Ovary (tissue), 9 donors: Measurements from ENCODE around the gene LPO. TPM values are rescaled to one million over a fixed set of nuclear protein-coding genes. Genes with fewer than 3 reads are reported as not detected.

Experiments
- DNase-seq, 5 donors: peaks; one replicate each; pipeline ENCODE4 v3.0.0-alpha.2; 2019 to 2020
- H3K27ac ChIP-seq, 2 donors: fragments of 200-600 bp; one replicate each; pipeline versions ENCODE4 v1.5.1 to v1.8.0; 2019 to 2022
- H3K27me3 ChIP-seq: fragments of 200-600 bp; one replicate; pipeline ENCODE4 v1.8.0; 2022
- H3K36me3 ChIP-seq: fragments of 200-600 bp; sonication (generic); one replicate; pipeline ENCODE4 v1.5.1; 2019
- H3K4me1 ChIP-seq: one replicate; pipeline ENCODE4 v1.8.1; 2013; ENCODE audit warnings: mild to moderate bottlenecking, moderate library complexity; ENCODE audit not compliant: insufficient read depth
- H3K4me3 ChIP-seq: fragments of 200-600 bp; sonication (generic); one replicate; pipeline ENCODE4 v1.5.1; 2017
- H3K9me3 ChIP-seq, 2 donors: fragments of 200-600 bp in 1 of 2; sonication (generic) in 1 of 2; one replicate each; pipeline versions ENCODE4 v1.5.1 to v1.8.1; 2013 to 2019; ENCODE audit warnings: mild to moderate bottlenecking in 1 of 2, moderate library complexity in 1 of 2
- EP300 ChIP-seq: sonication (generic); formaldehyde crosslinking; IDR thresholded peaks from one replicate; pipeline ENCODE4 v1.6.1; 2017; ENCODE audit warnings: antibody characterized with exemption
- POLR2A ChIP-seq: fragments of 450-650 bp; IDR thresholded peaks from one replicate; pipeline ENCODE4 v1.6.1; 2017; ENCODE audit warnings: antibody characterized with exemption, mild to moderate bottlenecking, moderate library complexity
- WGBS, 3 donors: extraction: QIAGEN DNeasy Blood & Tissue Kit in 1 of 3; methylation state at CpG; one replicate each; pipeline versions ENCODE4 v1.1.5 to v1.1.7; 2013 to 2017; 5-methylcytosine and 5-hydroxymethylcytosine counted together
- intact Hi-C, 4 donors: fragments of 100-400 bp; cut with DNase I; formaldehyde crosslinking; loops; one replicate each; pipeline versions ENCODE4 v1.11.0 to v1.15.1; 2022 to 2023
- polyA plus RNA-seq, 2 donors: library from polyadenylated mRNA; stranded (reverse); fragments of 200-250 nt in 1 of 2; fragments of 350-450 nt in 1 of 2; fragmentation: Illumina TruSeq in 1 of 2; extraction: RNeasy Lipid Tissue Mini Kit (QIAGEN cat#74804) in 1 of 2; gene quantifications; one replicate each; pipeline ENCODE4 v1.2.3, GENCODE V29; 2013 to 2014
- total RNA-seq, 7 donors: library from RNA; depleted of rRNA in 2 of 7; stranded (reverse); fragments of >200 nt in 2 of 7; fragmentation: NEBNext Ultra II Directional in 3 of 7; extraction: Animal tissue kit (Norgen Biotek cat#: 25700) in 3 of 7; gene quantifications; one replicate each; pipeline versions ENCODE4 v1.1.0 to v1.2.4, GENCODE V29; 2016 to 2023
- TF ChIP-seq, protein P1 (sequence below), 3 donors: fragments of 450-650 bp in 2 of 3; fragments of 200-600 bp in 1 of 3; IDR thresholded peaks; one replicate each; pipeline versions ENCODE4 v1.5.1 to v1.8.0; 2016 to 2022; ENCODE audit warnings: antibody characterized with exemption in 3 of 3, mild to moderate bottlenecking in 1 of 3
- donor health status: DM: no; HTN: no; CAD: no; lungs with moderate emphysema.
- donor health status: DM: no; HTN: no; CAD: no.
- donor health status: Bipolar disorder and iron deficiency.
- donor health status: DM: yes; HTN: yes; CAD: no.
- donor health status: DM: no; HTN: no; CAD: no.
- donor health status: DM: yes; HTN: yes; CAD: no.

Gene LPO
- total and polyA plus RNA-seq, 9 donors, result 0.32 to 1.6 TPM; not detected in 7

DNA sequence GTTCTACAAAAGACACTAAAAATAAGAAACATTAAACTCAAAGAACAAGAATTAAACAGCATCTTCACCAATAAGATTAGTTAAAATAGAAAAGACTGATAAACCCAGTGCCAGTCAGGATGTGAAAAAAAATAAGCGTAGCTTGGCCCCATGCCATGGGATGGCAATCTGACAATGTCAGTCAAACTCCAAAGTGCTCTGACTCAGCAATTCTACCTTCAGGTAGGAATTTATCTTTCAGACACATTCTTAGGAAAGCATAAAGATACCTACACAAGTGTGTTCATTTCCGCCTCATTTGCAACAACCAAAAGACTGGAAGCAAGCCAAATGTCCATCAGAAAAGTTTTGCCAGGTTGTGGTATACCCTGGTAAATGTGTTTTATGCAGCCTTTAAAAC is 51.5 kb downstream of the LPO start:
- H3K4me1 ChIP-seq, result no peaks in the 10 kb centered on the region
- 39 to 52% (median 47%) methylated on average over 2 of the region's 2 CpGs for WGBS, 3 donors
- DNase-seq, result no peak

DNA sequence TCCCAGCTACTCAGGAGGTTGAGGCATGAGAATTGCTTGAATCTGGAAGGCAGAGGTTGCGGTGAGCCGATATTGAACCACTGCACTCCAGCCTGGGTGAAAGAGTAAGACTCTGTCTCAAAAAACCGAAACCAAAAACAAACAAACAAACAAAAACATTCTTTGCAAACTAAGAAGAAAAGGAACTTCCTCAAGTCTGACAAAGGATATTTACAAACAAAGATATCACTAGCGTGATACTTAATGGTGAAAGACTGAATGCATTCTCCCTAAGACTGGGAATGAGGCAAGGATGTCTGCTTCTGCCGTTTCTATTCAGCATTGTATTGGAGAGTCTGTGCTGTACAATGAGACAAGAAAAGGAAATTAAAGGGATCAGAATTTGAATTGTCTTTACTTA is 52.9 kb downstream of the LPO start:
- no peaks in the 10 kb centered on the region for H3K27me3 ChIP-seq
- H3K4me3 ChIP-seq, result no peak overlapping the region
- no peak overlapping the region for H3K27ac ChIP-seq
- no peaks in the 10 kb centered on the region for H3K36me3 ChIP-seq
- intact Hi-C loops, result no loop called here
- no peaks in the 10 kb centered on the region for H3K4me1 ChIP-seq
- no peak for DNase-seq
- TF ChIP-seq, protein P1, sequence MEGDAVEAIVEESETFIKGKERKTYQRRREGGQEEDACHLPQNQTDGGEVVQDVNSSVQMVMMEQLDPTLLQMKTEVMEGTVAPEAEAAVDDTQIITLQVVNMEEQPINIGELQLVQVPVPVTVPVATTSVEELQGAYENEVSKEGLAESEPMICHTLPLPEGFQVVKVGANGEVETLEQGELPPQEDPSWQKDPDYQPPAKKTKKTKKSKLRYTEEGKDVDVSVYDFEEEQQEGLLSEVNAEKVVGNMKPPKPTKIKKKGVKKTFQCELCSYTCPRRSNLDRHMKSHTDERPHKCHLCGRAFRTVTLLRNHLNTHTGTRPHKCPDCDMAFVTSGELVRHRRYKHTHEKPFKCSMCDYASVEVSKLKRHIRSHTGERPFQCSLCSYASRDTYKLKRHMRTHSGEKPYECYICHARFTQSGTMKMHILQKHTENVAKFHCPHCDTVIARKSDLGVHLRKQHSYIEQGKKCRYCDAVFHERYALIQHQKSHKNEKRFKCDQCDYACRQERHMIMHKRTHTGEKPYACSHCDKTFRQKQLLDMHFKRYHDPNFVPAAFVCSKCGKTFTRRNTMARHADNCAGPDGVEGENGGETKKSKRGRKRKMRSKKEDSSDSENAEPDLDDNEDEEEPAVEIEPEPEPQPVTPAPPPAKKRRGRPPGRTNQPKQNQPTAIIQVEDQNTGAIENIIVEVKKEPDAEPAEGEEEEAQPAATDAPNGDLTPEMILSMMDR (IDR thresholded peaks at IDR 0.05), result no peak
- no peak for TF ChIP-seq POLR2A
- no peak for TF ChIP-seq EP300
- 67 to 78% (median 71%) methylated on average over 5 of the region's 5 CpGs for WGBS, 3 donors
- H3K9me3 ChIP-seq, result no peaks in the 10 kb centered on the region

More for the DNA sequence above, 51.5 kb downstream of the LPO start:
- no peak for TF ChIP-seq EP300
- TF ChIP-seq POLR2A, result no peak
- Histone ChIP-seq H3K36me3 (no peaks in the 10 kb centered on the region), H3K27ac (no peak overlapping the region), H3K9me3 (no peaks in the 10 kb centered on the region), H3K27me3 (no peaks in the 10 kb centered on the region), H3K4me3 (no peak overlapping the region)
- intact Hi-C loops, result no loop called here

DNA sequence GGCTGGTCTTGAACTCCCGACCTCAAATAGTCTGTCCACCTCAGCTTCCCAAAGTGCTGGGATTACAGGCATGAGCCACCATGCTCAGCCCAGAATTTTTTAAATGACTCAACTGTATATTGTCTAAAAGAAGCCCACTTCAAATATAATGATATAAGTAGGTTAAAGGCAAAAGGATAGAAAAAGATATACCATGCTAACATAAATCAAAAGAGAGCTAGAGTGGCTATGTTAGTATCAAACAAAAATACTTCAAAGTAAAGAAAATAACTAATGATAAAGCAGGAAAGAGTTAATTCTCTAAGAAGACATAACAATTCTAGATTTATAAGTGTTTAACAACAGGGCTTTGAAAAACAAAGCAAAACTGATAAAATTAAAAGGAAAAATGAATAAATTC is 55.6 kb downstream of the LPO start:
- 82 to 85% (median 84%) methylated on average over 1 of the region's 1 CpG for WGBS, 3 donors
- TF ChIP-seq, protein P1 (IDR thresholded peaks at IDR 0.05), result no peak
- TF ChIP-seq EP300 (no peak), POLR2A (no peak)
- no peak overlapping the region for H3K27ac ChIP-seq

DNA sequence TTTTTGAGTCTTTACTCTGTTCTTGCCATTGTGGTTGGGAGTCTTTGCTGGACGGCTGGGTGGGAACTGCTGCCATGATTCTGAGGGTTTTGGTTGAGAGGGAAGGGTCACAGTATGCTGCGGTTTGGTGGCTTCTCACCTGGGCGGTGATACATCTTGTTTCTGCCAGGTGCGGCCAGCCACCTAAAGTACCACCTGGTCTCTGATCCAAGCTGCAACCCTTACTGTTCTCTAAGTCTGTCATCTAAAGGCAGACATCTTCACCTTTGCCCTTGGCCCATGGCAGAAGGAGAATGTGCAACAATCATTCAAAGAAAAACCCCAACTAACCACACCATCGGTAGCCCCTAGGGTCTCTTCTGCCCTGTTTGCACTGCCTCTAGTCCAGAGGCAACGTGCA is 62.0 kb downstream of the LPO start:
- DNase-seq, result no peak
- no peak overlapping the region for H3K4me3 ChIP-seq
- H3K4me1 ChIP-seq, result no peaks in the 10 kb centered on the region
- TF ChIP-seq, protein P1 (IDR thresholded peaks at IDR 0.05), result no peak
- TF ChIP-seq EP300 (no peak), POLR2A (no peak)
- intact Hi-C loops, result no loop called here
- H3K27me3 ChIP-seq, result no peaks in the 10 kb centered on the region
- H3K36me3 ChIP-seq, result no peaks in the 10 kb centered on the region
- 83 to 85% (median 85%) methylated on average over 6 of the region's 6 CpGs for WGBS, 3 donors
- H3K27ac ChIP-seq, result no peak overlapping the region
- H3K9me3 ChIP-seq, result no peaks in the 10 kb centered on the region

More for the DNA sequence above, 55.6 kb downstream of the LPO start:
- no peaks in the 10 kb centered on the region for H3K9me3 ChIP-seq
- no peaks in the 10 kb centered on the region for H3K27me3 ChIP-seq
- intact Hi-C loops, result no loop called here
- no peaks in the 10 kb centered on the region for H3K4me1 ChIP-seq
- H3K36me3 ChIP-seq, result no peaks in the 10 kb centered on the region
- no peak for DNase-seq
- H3K4me3 ChIP-seq, result no peak overlapping the region

DNA sequence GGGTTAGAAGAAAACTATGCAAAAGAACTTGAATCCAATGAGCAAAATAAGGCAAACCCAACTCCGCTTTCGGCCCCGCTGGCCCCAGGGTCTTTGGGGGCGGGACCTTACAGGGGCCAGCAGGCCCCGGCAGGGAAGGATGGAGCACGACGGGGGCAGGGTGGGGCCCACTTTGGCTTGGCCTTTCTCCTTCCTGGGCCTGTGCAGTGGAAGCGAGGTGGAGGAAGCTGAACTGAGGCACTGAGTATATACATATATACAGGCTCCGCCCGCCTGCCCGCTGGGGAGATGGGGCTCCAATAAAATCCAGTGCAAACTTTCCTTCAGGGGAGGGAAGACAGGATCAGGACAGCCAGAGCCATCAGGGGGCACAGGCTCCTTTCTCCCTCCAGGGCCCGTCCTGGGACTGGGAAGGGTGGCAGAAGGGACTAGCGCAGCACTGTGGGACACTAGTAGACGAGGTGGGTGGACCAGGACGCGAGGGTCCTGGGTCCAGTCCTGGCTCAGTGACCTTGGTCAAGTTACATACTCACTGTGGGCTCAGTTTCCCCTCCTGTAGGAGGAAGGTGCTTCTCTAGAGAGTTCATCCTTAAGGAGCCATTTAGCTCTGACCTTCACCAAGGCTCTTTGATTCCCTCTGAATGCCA is 63.2 kb downstream of the LPO start:
- H3K4me3 ChIP-seq, result no peak overlapping the region
- no peaks in the 10 kb centered on the region for H3K9me3 ChIP-seq
- no peaks in the 10 kb centered on the region for H3K27me3 ChIP-seq
- 81 to 85% (median 83%) methylated on average over 16 of the region's 16 CpGs for WGBS, 3 donors
- no peak overlapping the region for H3K27ac ChIP-seq
- H3K36me3 ChIP-seq, result no peaks in the 10 kb centered on the region
- DNase-seq, result no peak
- TF ChIP-seq EP300 (no peak), POLR2A (no peak)
- TF ChIP-seq, protein P1 (IDR thresholded peaks at IDR 0.05), result no peak
- intact Hi-C loops, result no loop called here
- no peaks in the 10 kb centered on the region for H3K4me1 ChIP-seq
